H1 (cell line): ENCODE measurements around the gene SLC15A1. TPM values are rescaled to one million over a fixed set of nuclear protein-coding genes. Genes with fewer than 3 reads are reported as not detected.

Experiments
- CTCF ChIA-PET: fragments of 300-600 bp; sonication (Branson Sonifier 250); formaldehyde crosslinking; loops from one replicate; lab custom pipeline; 2021; ENCODE audit not compliant: partially characterized antibody; lab: Charles Lee
- POLR2A ChIA-PET: fragments of 300-600 bp; sonication (Branson Sonifier 250); formaldehyde crosslinking; loops from one replicate; lab custom pipeline; 2021; ENCODE audit warnings: inconsistent platforms; ENCODE audit not compliant: partially characterized antibody; lab: Charles Lee
- DNase-seq, 2 experiments: peaks; one replicate each; pipeline versions ENCODE4 v3.0.0 to v3.0.0-alpha.2; 2010 to 2022; ENCODE audit warnings: low spot score in 2 of 2, low read depth in 1 of 2, mixed read lengths in 1 of 2
- FAIRE-seq: peaks from 2 replicates; lab custom pipeline; 2011; peaks lifted over from hg19 to GRCh38; lab: Jason Lieb, UNC
- H2AFZ ChIP-seq: 2 replicates; pipeline ENCODE4 v1.8.1; 2012; ENCODE audit warnings: low read length, inconsistent platforms
- H2AK5ac ChIP-seq: 2 replicates; pipeline ENCODE4 v1.6.1; 2013; ENCODE audit warnings: low read depth, low read length
- H2BK120ac ChIP-seq: replicated peaks from 2 replicates; pipeline ENCODE3; 2013; ENCODE audit warnings: low read depth, low read length, inconsistent platforms
- H2BK12ac ChIP-seq: 2 replicates; pipeline ENCODE4 v1.6.1; 2013; ENCODE audit warnings: low read depth, low read length
- H2BK15ac ChIP-seq: 2 replicates; pipeline ENCODE4 v1.6.1; 2013; ENCODE audit warnings: low read length
- H2BK20ac ChIP-seq: 2 replicates; pipeline ENCODE4 v1.6.1; 2013; ENCODE audit warnings: low read length
- H2BK5ac ChIP-seq: 2 replicates; pipeline ENCODE4 v1.6.1; 2013; ENCODE audit warnings: low read depth, low read length
- H3K14ac ChIP-seq: 2 replicates; pipeline ENCODE4 v1.6.1; 2013; ENCODE audit warnings: inconsistent platforms; ENCODE audit not compliant: insufficient read length
- H3K18ac ChIP-seq: 2 replicates; pipeline ENCODE4 v1.6.1; 2013; ENCODE audit warnings: low read length; ENCODE audit errors: extremely low read depth
- H3K23ac ChIP-seq: 2 replicates; pipeline ENCODE4 v1.6.1; 2013; ENCODE audit warnings: inconsistent platforms; ENCODE audit not compliant: insufficient read length
- H3K23me2 ChIP-seq: 2 replicates; pipeline ENCODE4 v1.6.1; 2013; ENCODE audit warnings: low read depth, low read length
- H3K27ac ChIP-seq: 2 replicates; pipeline ENCODE4 v1.6.1; 2011; ENCODE audit warnings: low read depth, low read length, inconsistent platforms
- H3K27me3 ChIP-seq, 4 experiments: replicated peaks in 1 of 4; 1 replicate in 1 of 4; 2 replicates in 3 of 4; pipeline versions ENCODE4 v1.6.1 to v1.8.1; 2011 to 2013; ENCODE audit warnings: low read length in 3 of 4, mild to moderate bottlenecking in 3 of 4, inconsistent platforms in 2 of 4, mixed read lengths in 2 of 4, moderate library complexity in 1 of 4; ENCODE audit not compliant: control insufficient read depth in 3 of 4, insufficient read depth in 3 of 4; ENCODE audit errors: extremely low read depth in 1 of 4
- H3K36me3 ChIP-seq, 4 experiments: 2 replicates each; pipeline versions ENCODE4 v1.6.1 to v1.8.1; 2011 to 2013; ENCODE audit warnings: mild to moderate bottlenecking in 4 of 4, low read length in 3 of 4, moderate library complexity in 2 of 4, control low read depth in 1 of 4, inconsistent platforms in 1 of 4; ENCODE audit not compliant: insufficient read depth in 4 of 4, control insufficient read depth in 2 of 4
- H3K4ac ChIP-seq: replicated peaks from 2 replicates; pipeline ENCODE3; 2013; ENCODE audit warnings: low read length, low read depth, mixed read lengths, inconsistent platforms; ENCODE audit not compliant: insufficient read length
- H3K4me1 ChIP-seq, 4 experiments: replicated peaks in 1 of 4; 1 replicate in 1 of 4; 2 replicates in 3 of 4; pipeline versions ENCODE4 v1.6.1 to v1.8.1; 2011 to 2013; ENCODE audit warnings: low read length in 3 of 4, inconsistent platforms in 2 of 4, mixed read lengths in 1 of 4; ENCODE audit not compliant: insufficient read depth in 4 of 4, control insufficient read depth in 3 of 4
- H3K4me2 ChIP-seq, 2 experiments: 2 replicates each; pipeline versions ENCODE4 v1.6.1 to v1.8.1; 2011 to 2013; ENCODE audit warnings: low read depth in 2 of 2, low read length in 2 of 2, control low read depth in 1 of 2, inconsistent platforms in 1 of 2, mild to moderate bottlenecking in 1 of 2; ENCODE audit not compliant: insufficient read depth in 1 of 2
- H3K4me3 ChIP-seq, 4 experiments: fragments of 200-600, 300-600 bp in 1 of 4; sonication (generic), shearing (Covaris generic), sonication (Bioruptor Twin) in 1 of 4; 2 replicates each; pipeline versions ENCODE4 v1.5.1 to v1.8.1; 2011 to 2016; ENCODE audit warnings: low read length in 4 of 4, low read depth in 3 of 4, control low read depth in 2 of 4, inconsistent platforms in 2 of 4, mild to moderate bottlenecking in 2 of 4, mixed read lengths in 1 of 4, moderate library complexity in 1 of 4; ENCODE audit not compliant: insufficient read depth in 2 of 4; ENCODE audit errors: extremely low read depth in 1 of 4
- H3K56ac ChIP-seq: replicated peaks from 2 replicates; pipeline ENCODE3; 2013; ENCODE audit warnings: low read depth, mild to moderate bottlenecking, mixed read lengths, low read length, inconsistent platforms; ENCODE audit not compliant: insufficient read length
- H3K79me1 ChIP-seq: 2 replicates; pipeline ENCODE4 v1.6.1; 2013; ENCODE audit warnings: low read depth, low read length, control low read depth
- H3K79me2 ChIP-seq, 2 experiments: 2 replicates each; pipeline versions ENCODE4 v1.6.1 to v1.8.1; 2012 to 2013; ENCODE audit warnings: low read length in 2 of 2, mild to moderate bottlenecking in 2 of 2, inconsistent platforms in 1 of 2; ENCODE audit not compliant: insufficient read depth in 2 of 2, control insufficient read depth in 1 of 2
- H3K9ac ChIP-seq, 4 experiments: replicated peaks in 1 of 4; 1 replicate in 1 of 4; 2 replicates in 3 of 4; pipeline versions ENCODE4 v1.6.1 to v1.8.1; 2011 to 2013; ENCODE audit warnings: low read depth in 3 of 4, low read length in 3 of 4, control low read depth in 2 of 4, mild to moderate bottlenecking in 2 of 4, moderate library complexity in 2 of 4, inconsistent platforms in 1 of 4; ENCODE audit errors: extremely low read depth in 1 of 4
- H3K9me3 ChIP-seq, 2 experiments: 2 replicates each; pipeline versions ENCODE4 v1.6.1 to v1.8.1; 2012 to 2013; ENCODE audit warnings: mild to moderate bottlenecking in 2 of 2, moderate library complexity in 2 of 2, control low read depth in 1 of 2, inconsistent platforms in 1 of 2, low read depth in 1 of 2, low read length in 1 of 2, mixed read lengths in 1 of 2; ENCODE audit not compliant: insufficient read depth in 2 of 2
- H4K20me1 ChIP-seq, 2 experiments: replicated peaks in 1 of 2; 2 replicates each; pipeline versions ENCODE3 to v1.8.1; 2011 to 2013; ENCODE audit warnings: inconsistent platforms in 2 of 2, low read length in 2 of 2, mild to moderate bottlenecking in 1 of 2; ENCODE audit not compliant: insufficient read depth in 2 of 2, control insufficient read depth in 1 of 2
- H4K5ac ChIP-seq: 2 replicates; pipeline ENCODE4 v1.6.1; 2013; ENCODE audit warnings: low read length, low read depth, mixed read lengths, inconsistent platforms; ENCODE audit not compliant: insufficient read length
- H4K8ac ChIP-seq: 2 replicates; pipeline ENCODE4 v1.8.0; 2013; ENCODE audit warnings: mild to moderate bottlenecking, moderate library complexity, low read length, inconsistent platforms; ENCODE audit not compliant: insufficient read depth; ENCODE audit errors: extremely low read depth
- H4K91ac ChIP-seq: replicated peaks from 2 replicates; pipeline ENCODE3; 2013; ENCODE audit warnings: low read length, mixed read lengths, inconsistent platforms; ENCODE audit not compliant: insufficient read length
- CBX8 ChIP-seq: fragments of 300-800, 300-1000 bp; sonication (generic); IDR thresholded peaks from 2 replicates; pipeline ENCODE4 v1.7.1; 2016; ENCODE audit warnings: low read depth, low read length, borderline replicate concordance
- CEBPB ChIP-seq: IDR thresholded peaks from 2 replicates; pipeline ENCODE4 v1.6.1; 2012; ENCODE audit warnings: low read depth, low read length
- CTBP2 ChIP-seq: IDR thresholded peaks from 2 replicates; pipeline ENCODE4 v1.7.0; 2011; ENCODE audit warnings: borderline replicate concordance, mild to moderate bottlenecking, moderate library complexity, mixed read lengths, low read length; ENCODE audit not compliant: insufficient read depth, insufficient read length
- E2F6 ChIP-seq: IDR thresholded peaks from 2 replicates; pipeline ENCODE4 v1.6.1; 2012; ENCODE audit warnings: inconsistent platforms
- JUN ChIP-seq: IDR thresholded peaks from 2 replicates; pipeline ENCODE4 v1.6.1; 2011; ENCODE audit warnings: low read depth, mild to moderate bottlenecking, improper control_type of control experiment, low read length
- JUND ChIP-seq: IDR thresholded peaks from 2 replicates; pipeline ENCODE4 v1.6.1; 2011; ENCODE audit warnings: mild to moderate bottlenecking, improper control_type of control experiment, low read length
- KDM5A ChIP-seq: fragments of 200-600 bp; IDR thresholded peaks from 2 replicates; pipeline ENCODE4 v1.7.1; 2012; ENCODE audit warnings: mild to moderate bottlenecking, low read length, inconsistent platforms, mixed read lengths
- POU5F1 ChIP-seq: IDR thresholded peaks from 2 replicates; pipeline ENCODE4 v1.6.1; 2011; ENCODE audit warnings: low read depth, mild to moderate bottlenecking, low read length, moderate library complexity
- RAD21 ChIP-seq, 2 experiments: IDR thresholded peaks in 1 of 2; conservative IDR thresholded peaks in 1 of 2; 2 replicates each; pipeline ENCODE4 v1.6.1; 2011; ENCODE audit warnings: low read depth in 2 of 2, low read length in 2 of 2, improper control_type of control experiment in 1 of 2, inconsistent platforms in 1 of 2, mild to moderate bottlenecking in 1 of 2, moderate library complexity in 1 of 2
- RNF2 ChIP-seq: fragments of 200-900, 300-1000 bp; sonication (generic); IDR thresholded peaks from 2 replicates; pipeline ENCODE4 v1.7.1; 2016; ENCODE audit warnings: borderline replicate concordance, low read depth, mild to moderate bottlenecking, antibody characterized with exemption, low read length; ENCODE audit not compliant: poor library complexity, severe bottlenecking; ENCODE audit errors: missing control alignments
- WGBS, 2 experiments: shearing (Covaris generic) in 1 of 2; methylation state at CpG; one replicate each; pipeline versions ENCODE4 v1.1.6 to v1.1.7; 2013 to 2015; ENCODE audit warnings: low lambda C conversion rate in 2 of 2, mixed read lengths in 2 of 2, inconsistent platforms in 1 of 2, low coverage in 1 of 2, missing lambda C conversion rate in 1 of 2; ENCODE audit not compliant: insufficient replicate concordance in 2 of 2, insufficient coverage in 1 of 2, insufficient read length in 1 of 2; ENCODE audit errors: extremely low coverage in 1 of 2, missing lambda C conversion rate in 1 of 2; 5-methylcytosine and 5-hydroxymethylcytosine counted together
- polyA plus RNA-seq, 7 experiments: library from polyadenylated mRNA; depleted of rRNA in 3 of 7; stranded (reverse) in 5 of 7; unstranded in 2 of 7; fragments of >200 nt in 5 of 7; fragments of 200-250 nt in 2 of 7; gene quantifications; 1 replicate in 5 of 7; 2 replicates in 1 of 7; 4 replicates in 1 of 7; pipeline versions ENCODE4 v1.2.1 to v1.2.3, GENCODE V29; 2011 to 2013; ENCODE audit warnings: missing spikeins in 2 of 7, mixed read lengths in 2 of 7
- total RNA-seq: library from RNA; stranded (reverse); fragmentation: NEBNext Ultra II Directional; extraction: Animal tissue kit (Norgen Biotek cat#: 25700); gene quantifications from 2 replicates; pipeline ENCODE4 v1.2.1, GENCODE V29; 2021

SLC15A1 gene
- total and polyA plus RNA-seq, 2 of the 8 experiments (the other 6 are each of a cell fraction or from before 2014, with no cell fraction given), result 1.3 to 2.4 TPM

- Histone ChIP-seq H2BK120ac (no peak overlapping the region), H4K8ac (no peak overlapping the region), H4K91ac (no peak overlapping the region), H3K79me1 (peaks cover 2% of the 10 kb centered on the region; the same call in 1 of the 2 replicates), H2BK5ac (no peak overlapping the region), H3K36me3 (no peaks in the 10 kb centered on the region), H2BK12ac (no peak overlapping the region), H3K4me1 (no peaks in the 10 kb centered on the region), H2BK20ac (no peak overlapping the region), H3K56ac (no peak overlapping the region), H3K27ac (no peak overlapping the region), H3K27me3 (no peaks in the 10 kb centered on the region), H2AFZ (no peak overlapping the region), H2BK15ac (no peak overlapping the region), H3K4me3 (no peak overlapping the region), H4K5ac (no peak overlapping the region), H3K9ac (no peak overlapping the region), H3K9me3 (no peaks in the 10 kb centered on the region), H4K20me1 (no peaks in the 10 kb centered on the region), H3K23ac (no peak overlapping the region), H3K18ac (no peak overlapping the region), H3K23me2 (no peaks in the 10 kb centered on the region), H2AK5ac (no peak overlapping the region), H3K79me2 (no peaks in the 10 kb centered on the region), H3K14ac (no peak overlapping the region), H3K4ac (no peak overlapping the region), H3K4me2 (no peak overlapping the region)
- DNase-seq, result no peak
- POLR2A ChIA-PET, result no interaction called here
- WGBS, 2 experiments, result 96% methylated on average over 5 of the region's 5 CpGs; no CpG with 5 or more reads in 1 of the 2 experiments
- CTCF ChIA-PET, result interaction anchor here (0.5 to 2.8 kb wide), 7 partner anchors 28 to 451 kb away, joined by 3 to 9 read pairs (median 3); no protein-coding TSS in a partner anchor
- FAIRE-seq, result no peak
- no peak for TF ChIP-seq CTBP2
- TF ChIP-seq JUND, result no peak
- TF ChIP-seq CEBPB, result no peak
- TF ChIP-seq CBX8, result no peak
- no peak for TF ChIP-seq KDM5A
- no peak for TF ChIP-seq E2F6
- TF ChIP-seq POU5F1, result no peak
- no peak for TF ChIP-seq RNF2
- TF ChIP-seq RAD21 (IDR thresholded peaks at IDR 0.05 in 1 of 2, conservative IDR thresholded peaks at IDR 0.05 in 1 of 2; ENCODE audit: low read depth in 2 of 2, low read length in 2 of 2), result no peak
- TF ChIP-seq JUN, result no peak
Measured at GRCh38 chr13:98798849-98799645, 46.6 kb upstream of the SLC15A1 start.
